ENCODE measurements around the gene PPFIBP1. TPM values are rescaled to one million over a fixed set of nuclear protein-coding genes. Genes with fewer than 3 reads are reported as not detected.
A peak's percentile ranks its signal among the peaks of the same experiment; 100 is the strongest.

Gene PPFIBP1
- total RNA-seq, 1 donor: 131 TPM

DNA sequence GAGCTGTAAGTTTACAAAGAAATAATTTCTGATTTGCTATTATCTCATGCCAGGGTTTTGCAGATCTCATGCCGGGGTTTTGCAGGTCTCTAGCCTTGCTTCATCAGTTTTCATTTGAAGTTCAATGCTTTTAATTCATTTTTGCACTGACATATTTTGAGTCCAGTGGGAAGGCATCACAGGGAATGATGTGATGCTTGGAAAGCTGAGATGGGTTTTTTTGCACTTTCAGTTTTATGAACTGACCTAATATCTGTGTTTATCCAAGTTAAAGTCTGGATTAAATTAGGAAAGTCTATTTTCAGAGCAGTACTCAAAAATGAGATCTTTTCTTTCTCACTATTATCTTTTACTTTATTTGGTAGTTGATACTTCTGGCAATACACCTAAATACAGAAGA lies 148.6 kb downstream of the PPFIBP1 start:
- TF ChIP-seq, protein P1, sequence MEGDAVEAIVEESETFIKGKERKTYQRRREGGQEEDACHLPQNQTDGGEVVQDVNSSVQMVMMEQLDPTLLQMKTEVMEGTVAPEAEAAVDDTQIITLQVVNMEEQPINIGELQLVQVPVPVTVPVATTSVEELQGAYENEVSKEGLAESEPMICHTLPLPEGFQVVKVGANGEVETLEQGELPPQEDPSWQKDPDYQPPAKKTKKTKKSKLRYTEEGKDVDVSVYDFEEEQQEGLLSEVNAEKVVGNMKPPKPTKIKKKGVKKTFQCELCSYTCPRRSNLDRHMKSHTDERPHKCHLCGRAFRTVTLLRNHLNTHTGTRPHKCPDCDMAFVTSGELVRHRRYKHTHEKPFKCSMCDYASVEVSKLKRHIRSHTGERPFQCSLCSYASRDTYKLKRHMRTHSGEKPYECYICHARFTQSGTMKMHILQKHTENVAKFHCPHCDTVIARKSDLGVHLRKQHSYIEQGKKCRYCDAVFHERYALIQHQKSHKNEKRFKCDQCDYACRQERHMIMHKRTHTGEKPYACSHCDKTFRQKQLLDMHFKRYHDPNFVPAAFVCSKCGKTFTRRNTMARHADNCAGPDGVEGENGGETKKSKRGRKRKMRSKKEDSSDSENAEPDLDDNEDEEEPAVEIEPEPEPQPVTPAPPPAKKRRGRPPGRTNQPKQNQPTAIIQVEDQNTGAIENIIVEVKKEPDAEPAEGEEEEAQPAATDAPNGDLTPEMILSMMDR (IDR thresholded peaks at IDR 0.05; ENCODE audit: insufficient read depth, low read length): no peak
- H3K4me3 ChIP-seq (ENCODE audit: low read depth, low read length): no peak overlapping the region
- peak; percentile 37 for DNase-seq (ENCODE audit: low read depth)

DNA sequence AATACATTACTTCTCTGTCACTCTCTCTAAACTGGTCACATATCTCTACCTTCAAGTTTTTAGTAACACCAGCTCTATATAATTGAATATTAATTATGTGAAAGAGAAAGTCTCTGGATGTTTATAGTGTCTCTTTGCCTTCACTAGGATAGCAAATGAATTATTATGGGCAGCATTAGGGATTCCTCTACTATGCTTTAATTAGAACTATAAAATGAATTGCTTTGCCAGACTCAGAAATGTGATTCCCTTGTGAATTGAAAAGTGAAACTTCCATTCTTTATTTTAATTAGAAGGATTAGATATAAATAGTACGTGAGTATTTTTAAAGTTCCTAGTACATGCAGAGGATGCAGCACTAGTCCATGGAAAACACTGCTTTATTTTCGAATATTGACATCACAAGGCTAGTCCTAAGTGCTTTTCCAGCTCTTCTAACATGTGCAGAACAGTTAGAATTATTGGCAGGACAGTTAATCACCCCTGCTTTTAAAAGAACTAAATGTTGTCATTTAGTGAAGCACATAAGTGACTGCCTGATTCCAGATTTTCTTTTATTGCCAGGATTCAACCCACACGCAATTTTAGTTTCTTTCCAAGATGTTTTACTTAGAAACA lies 149.2 kb downstream of the PPFIBP1 start:
- DNase-seq (ENCODE audit: low read depth): no peak
- no peak overlapping the region for H3K4me3 ChIP-seq (ENCODE audit: low read depth, low read length)
- TF ChIP-seq, protein P1 (IDR thresholded peaks at IDR 0.05; ENCODE audit: insufficient read depth, low read length): no peak

DNA sequence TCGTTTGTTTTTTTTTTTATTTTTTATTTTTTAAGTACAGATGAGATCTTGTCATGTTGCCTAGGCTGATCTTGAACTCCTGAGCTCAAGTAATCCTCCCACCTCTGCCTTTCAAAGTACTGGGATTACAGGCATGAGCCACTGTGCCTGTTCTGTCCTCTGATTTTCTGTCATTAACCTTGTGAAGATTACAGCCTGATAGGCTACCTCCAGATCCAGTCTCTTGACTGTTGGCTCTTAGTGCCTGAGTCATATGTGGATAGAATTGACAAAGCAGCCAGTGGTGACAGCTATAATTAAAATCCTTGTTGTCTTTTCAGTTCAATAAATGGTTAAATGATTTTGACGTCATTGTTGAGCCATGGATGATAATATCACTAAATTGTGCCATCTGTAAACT lies 151.0 kb downstream of the PPFIBP1 start:
- no peak overlapping the region for H3K4me3 ChIP-seq (ENCODE audit: low read depth, low read length)
- TF ChIP-seq, protein P1 (IDR thresholded peaks at IDR 0.05; ENCODE audit: insufficient read depth, low read length): no peak
- DNase-seq (ENCODE audit: low read depth): no peak

DNA sequence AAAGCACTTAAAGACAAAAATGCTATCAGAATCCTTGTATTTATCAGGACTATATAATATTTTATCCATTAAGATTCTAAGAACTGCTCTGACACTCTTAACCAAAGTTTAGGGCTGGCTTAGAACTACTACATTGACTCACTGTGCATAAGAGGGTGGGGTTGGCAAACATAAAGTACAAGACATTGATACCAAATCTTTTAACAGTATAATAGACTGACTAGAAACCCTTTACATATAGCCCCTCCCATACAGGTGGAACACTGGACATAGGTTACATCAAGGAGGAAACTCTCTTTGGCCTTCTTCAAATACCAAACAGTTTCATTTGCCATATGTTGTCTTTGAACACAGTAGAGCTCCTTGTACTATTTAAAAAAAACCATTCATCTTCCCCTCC lies 156.6 kb downstream of the PPFIBP1 start:
- TF ChIP-seq, protein P1 (IDR thresholded peaks at IDR 0.05; ENCODE audit: insufficient read depth, low read length): no peak
- no peak for DNase-seq (ENCODE audit: low read depth)
- H3K4me3 ChIP-seq (ENCODE audit: low read depth, low read length): no peak overlapping the region

DNA sequence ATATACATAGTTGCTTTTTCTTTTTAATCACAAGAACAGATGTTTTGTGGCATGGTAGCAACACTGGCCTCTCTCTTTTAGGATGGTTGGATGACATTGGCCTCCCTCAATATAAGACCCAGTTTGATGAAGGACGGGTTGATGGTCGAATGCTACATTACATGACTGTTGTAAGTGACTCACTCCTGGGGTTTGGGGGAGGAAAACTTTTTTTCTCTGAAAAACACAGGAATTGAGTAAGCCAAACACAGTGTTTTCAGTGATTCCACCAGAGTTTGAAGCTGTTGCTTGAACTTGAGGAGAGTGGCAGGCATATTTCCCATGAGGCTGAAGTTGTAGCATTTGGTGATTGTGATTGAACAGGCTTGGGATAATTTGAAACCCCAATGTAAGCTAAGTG lies 158.5 kb downstream of the PPFIBP1 start:
- no peak overlapping the region for H3K4me3 ChIP-seq (ENCODE audit: low read depth, low read length)
- DNase-seq (ENCODE audit: low read depth): no peak
- TF ChIP-seq, protein P1 (IDR thresholded peaks at IDR 0.05; ENCODE audit: insufficient read depth, low read length): no peak

DNA sequence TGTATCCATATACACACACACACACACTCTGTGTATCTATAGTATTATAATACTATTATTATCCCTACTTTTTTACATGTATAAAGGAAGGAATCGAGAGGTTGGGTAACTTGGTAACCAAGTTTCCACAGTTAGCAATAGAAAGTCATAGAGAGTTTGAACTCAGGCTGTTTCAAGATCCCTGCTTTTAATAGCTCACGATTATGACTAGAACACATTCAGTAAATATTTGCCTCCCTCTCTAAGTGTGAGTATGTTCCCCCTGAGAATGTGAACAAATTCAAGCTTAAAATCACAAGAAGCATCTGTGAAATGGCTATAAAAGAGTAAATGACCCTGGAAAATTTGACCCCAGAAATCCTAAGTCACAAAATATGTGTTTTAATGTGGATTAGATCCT lies 161.3 kb downstream of the PPFIBP1 start:
- TF ChIP-seq, protein P1 (IDR thresholded peaks at IDR 0.05; ENCODE audit: insufficient read depth, low read length): no peak
- H3K4me3 ChIP-seq (ENCODE audit: low read depth, low read length): no peak overlapping the region
- DNase-seq (ENCODE audit: low read depth): no peak

DNA sequence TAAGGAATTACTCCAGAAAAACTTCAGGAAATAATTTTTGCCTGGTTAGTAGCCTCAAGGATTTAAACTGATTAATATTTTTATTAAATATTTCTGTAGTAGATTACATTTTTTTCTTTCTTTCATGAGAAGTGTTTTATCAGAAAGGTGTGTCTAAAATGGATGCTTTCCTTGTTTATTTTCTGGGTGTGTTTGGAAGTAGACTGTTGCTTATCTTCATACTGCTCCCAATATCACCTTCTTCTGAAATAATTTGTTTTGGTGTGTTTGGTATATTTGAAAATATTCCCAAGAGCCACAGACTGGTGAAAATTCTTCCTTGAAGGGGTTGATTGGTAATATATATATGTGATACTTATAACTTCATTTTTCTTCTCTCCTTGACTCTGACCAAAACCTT lies 162.1 kb downstream of the PPFIBP1 start:
- H3K4me3 ChIP-seq (ENCODE audit: low read depth, low read length): no peak overlapping the region
- no peak for DNase-seq (ENCODE audit: low read depth)
- TF ChIP-seq, protein P1 (IDR thresholded peaks at IDR 0.05; ENCODE audit: insufficient read depth, low read length): no peak

Data from fibroblast of the aortic adventitia (primary cell).